SK-N-SH treated with all-trans-retinoic acid at 6 μM for 48 hours (cell line): ENCODE data around the gene OSTC.

ENCODE experiments used
- ATAC-seq: fragments of 200-7000 bp; cut with Tn5 transposase; 3 replicates; pipeline ENCODE4 v1.9.1; 2020; ENCODE audit warnings: mild to moderate bottlenecking, moderate library complexity
- ARNTL ChIP-seq: fragments of 450-650 bp; formaldehyde crosslinking; IDR thresholded peaks from 2 replicates; pipeline ENCODE4 v1.5.0; 2020; ENCODE audit warnings: low read depth, mild to moderate bottlenecking, moderate library complexity, borderline replicate concordance
- BACH2 ChIP-seq: fragments of 250-450 bp; sonication (Bioruptor Pico); IDR thresholded peaks from 2 replicates; pipeline ENCODE4 v1.9.0; 2021; ENCODE audit warnings: mild to moderate bottlenecking, borderline replicate concordance
- CSDC2 ChIP-seq: fragments of 250-450 bp; sonication (Bioruptor Pico); IDR thresholded peaks from 2 replicates; pipeline ENCODE4 v1.5.0; 2020; ENCODE audit warnings: mild to moderate bottlenecking, moderate library complexity
- ESRRG ChIP-seq: fragments of 250-450 bp; sonication (Bioruptor Pico); IDR thresholded peaks from 2 replicates; pipeline ENCODE4 v1.6.1; 2021; ENCODE audit warnings: mild to moderate bottlenecking
- GLIS3 ChIP-seq: fragments of 250-450 bp; sonication (Bioruptor Pico); IDR thresholded peaks from 2 replicates; pipeline ENCODE4 v1.5.0; 2020; ENCODE audit warnings: mild to moderate bottlenecking, moderate library complexity
- ISL1 ChIP-seq: fragments of 250-450 bp; sonication (Bioruptor Pico); IDR thresholded peaks from 2 replicates; pipeline ENCODE4 v2.1.2; 2022; ENCODE audit warnings: mild to moderate bottlenecking, moderate library complexity
- OSR1 ChIP-seq: fragments of 250-450 bp; sonication (Bioruptor Pico); IDR thresholded peaks from 2 replicates; pipeline ENCODE4 v1.8.0; 2022; ENCODE audit warnings: moderate library complexity, mild to moderate bottlenecking, inconsistent platforms
- PPARA ChIP-seq: fragments of 250-450 bp; sonication (Bioruptor Pico); IDR thresholded peaks from 2 replicates; pipeline ENCODE4 v1.5.0; 2020; ENCODE audit warnings: mild to moderate bottlenecking, borderline replicate concordance
- SNAI2 ChIP-seq: fragments of 250-450 bp; sonication (Bioruptor Pico); IDR thresholded peaks from 2 replicates; pipeline ENCODE4 v1.5.0; 2020; ENCODE audit warnings: mild to moderate bottlenecking, moderate library complexity
- TCF4 ChIP-seq: fragments of 250-450 bp; sonication (Bioruptor Pico); IDR thresholded peaks from 2 replicates; pipeline ENCODE4 v1.8.0; 2021; ENCODE audit warnings: mild to moderate bottlenecking, moderate library complexity, borderline replicate concordance
- TOX ChIP-seq: fragments of 250-450 bp; sonication (Bioruptor Pico); IDR thresholded peaks from 2 replicates; pipeline ENCODE4 v1.8.0; 2021; ENCODE audit warnings: mild to moderate bottlenecking, moderate library complexity, borderline replicate concordance
- TSHZ2 ChIP-seq: fragments of 250-450 bp; sonication (Bioruptor Pico); IDR thresholded peaks from 2 replicates; pipeline ENCODE4 v1.5.0; 2020; ENCODE audit warnings: mild to moderate bottlenecking, moderate library complexity
- ZC3H10 ChIP-seq: fragments of 250-450 bp; sonication (Bioruptor Pico); IDR thresholded peaks from 2 replicates; pipeline ENCODE4 v1.5.1; 2021; ENCODE audit warnings: mild to moderate bottlenecking, moderate library complexity
- ZFP3 ChIP-seq: fragments of 250-450 bp; sonication (Bioruptor Pico); IDR thresholded peaks from 2 replicates; pipeline ENCODE4 v1.5.0; 2020; ENCODE audit warnings: mild to moderate bottlenecking, moderate library complexity
- ZFP30 ChIP-seq: fragments of 450-650 bp; formaldehyde crosslinking; IDR thresholded peaks from 2 replicates; pipeline ENCODE4 v1.5.0; 2022; ENCODE audit warnings: mild to moderate bottlenecking, moderate library complexity
- ZNF70 ChIP-seq: fragments of 450-650 bp; formaldehyde crosslinking; IDR thresholded peaks from 2 replicates; pipeline ENCODE4 v1.5.0; 2020; ENCODE audit warnings: mild to moderate bottlenecking, moderate library complexity
- TF ChIP-seq, protein P1 (sequence below): fragments of 250-450 bp; sonication (Bioruptor Pico); IDR thresholded peaks from 2 replicates; pipeline ENCODE4 v1.8.0; 2021; ENCODE audit warnings: low read depth, mild to moderate bottlenecking, moderate library complexity, borderline replicate concordance
- TF ChIP-seq, protein P2 (sequence below): fragments of 250-450 bp; sonication (Bioruptor Pico); IDR thresholded peaks from 2 replicates; pipeline ENCODE4 v1.8.0; 2020; ENCODE audit warnings: mild to moderate bottlenecking, moderate library complexity, borderline replicate concordance
- TF ChIP-seq, protein P3 (sequence below): fragments of 250-450 bp; sonication (Bioruptor Pico); IDR thresholded peaks from 2 replicates; pipeline ENCODE4 v1.5.1; 2021; ENCODE audit warnings: mild to moderate bottlenecking, moderate library complexity

The OSTC gene

GRCh38 chr4:108644237-108644636 is 6.2 kb upstream of the OSTC start:
- peak; percentile 69 for ATAC-seq
- TF ChIP-seq ISL1 (peak; percentile 56), ZFP3 (CRISPR knock-in tag) (no peak)

- no peak for ATAC-seq
- TF ChIP-seq TCF4 (CRISPR knock-in tag) (no peak), BACH2 (CRISPR knock-in tag) (no peak)
- TF ChIP-seq, protein P1, sequence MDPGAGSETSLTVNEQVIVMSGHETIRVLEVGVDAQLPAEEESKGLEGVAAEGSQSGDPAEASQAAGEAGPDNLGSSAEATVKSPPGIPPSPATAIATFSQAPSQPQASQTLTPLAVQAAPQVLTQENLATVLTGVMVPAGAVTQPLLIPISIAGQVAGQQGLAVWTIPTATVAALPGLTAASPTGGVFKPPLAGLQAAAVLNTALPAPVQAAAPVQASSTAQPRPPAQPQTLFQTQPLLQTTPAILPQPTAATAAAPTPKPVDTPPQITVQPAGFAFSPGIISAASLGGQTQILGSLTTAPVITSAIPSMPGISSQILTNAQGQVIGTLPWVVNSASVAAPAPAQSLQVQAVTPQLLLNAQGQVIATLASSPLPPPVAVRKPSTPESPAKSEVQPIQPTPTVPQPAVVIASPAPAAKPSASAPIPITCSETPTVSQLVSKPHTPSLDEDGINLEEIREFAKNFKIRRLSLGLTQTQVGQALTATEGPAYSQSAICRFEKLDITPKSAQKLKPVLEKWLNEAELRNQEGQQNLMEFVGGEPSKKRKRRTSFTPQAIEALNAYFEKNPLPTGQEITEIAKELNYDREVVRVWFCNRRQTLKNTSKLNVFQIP = no peak
These were observed 3.7 kb upstream of the OSTC start for GRCh38 chr4:108646706-108647105.

GRCh38 chr4:108649863-108650211 is 562 bp upstream of the OSTC start:
- ATAC-seq = peak; percentile 40
- TF ChIP-seq TOX = no peak
- no peak for TF ChIP-seq ESRRG
- no peak for TF ChIP-seq OSR1 (CRISPR knock-in tag)
- no peak for TF ChIP-seq GLIS3 (CRISPR knock-in tag)
- no peak for TF ChIP-seq TSHZ2
- TF ChIP-seq ARNTL (CRISPR knock-in tag) = no peak
- TF ChIP-seq PPARA (CRISPR knock-in tag) = no peak

DNA sequence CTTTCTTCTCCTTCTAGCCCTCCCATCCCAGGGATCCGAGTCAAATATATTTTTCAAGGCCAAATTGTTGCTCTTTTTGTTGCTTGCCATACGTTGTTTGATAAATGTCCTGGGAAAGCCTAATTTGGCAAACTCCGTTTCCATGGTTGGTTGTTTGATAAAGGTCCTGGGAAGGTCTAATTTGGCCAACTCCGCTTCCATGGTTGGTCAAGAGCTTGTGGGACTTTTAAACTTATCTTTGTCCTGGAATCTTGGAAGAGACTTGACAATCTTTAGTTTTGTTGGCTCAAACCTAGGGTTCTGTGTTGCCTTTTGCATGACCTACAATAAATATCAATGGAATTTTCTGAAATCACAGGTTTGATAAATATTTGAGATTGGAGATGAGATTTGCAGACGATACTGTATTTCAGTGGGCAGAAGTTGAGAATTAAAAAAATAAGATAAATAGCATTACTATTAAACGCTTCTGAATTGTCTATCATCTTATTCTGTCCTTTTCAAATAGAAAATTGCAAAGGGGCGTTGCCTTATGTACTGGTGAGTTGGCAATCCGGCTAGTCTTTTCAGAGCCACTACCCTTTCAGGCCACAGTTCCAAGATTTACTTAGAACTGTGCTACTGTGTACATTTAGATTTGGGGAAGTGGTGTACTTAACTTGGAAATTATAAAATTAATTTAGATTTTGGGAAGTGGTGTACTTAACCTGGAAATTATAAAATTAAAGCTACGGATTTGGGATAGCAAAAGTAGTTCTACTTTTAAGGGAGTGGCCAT is 804 bp downstream of the OSTC start:
- TF ChIP-seq SNAI2 (CRISPR knock-in tag) (no peak), ZNF70 (CRISPR knock-in tag) (no peak), BACH2 (CRISPR knock-in tag) (no peak), ZC3H10 (CRISPR knock-in tag) (no peak), TOX (no peak), TSHZ2 (no peak), PPARA (CRISPR knock-in tag) (no peak), ZFP30 (CRISPR knock-in tag) (no peak), TCF4 (CRISPR knock-in tag) (no peak), ZFP3 (CRISPR knock-in tag) (no peak)
- TF ChIP-seq, all 23 proteins: peak for 0
- ATAC-seq = peak; percentile 73

DNA sequence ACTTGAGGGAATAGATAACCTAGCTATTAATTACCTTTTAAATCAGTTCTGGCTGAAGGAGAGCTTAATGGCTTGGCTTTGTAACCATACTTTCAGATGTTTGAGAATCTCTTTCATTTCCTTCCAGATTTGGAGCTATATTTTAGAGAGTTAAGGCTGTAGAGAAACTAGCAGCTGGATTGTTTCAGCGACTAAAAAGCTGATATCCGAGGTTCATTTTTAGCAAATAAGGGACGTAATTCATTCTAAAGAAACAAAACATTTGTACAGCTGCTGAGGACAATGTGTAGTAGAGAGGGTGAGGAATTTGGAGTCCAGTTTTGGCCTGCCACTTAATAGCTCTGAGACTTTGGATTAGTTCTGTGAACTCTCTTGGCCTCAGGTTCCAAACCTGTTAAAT is 12.2 kb downstream of the OSTC start:
- ATAC-seq = no peak
- TF ChIP-seq SNAI2 (CRISPR knock-in tag) (no peak), CSDC2 (no peak), TSHZ2 (no peak), TOX (no peak), ZFP30 (CRISPR knock-in tag) (no peak)
- TF ChIP-seq, protein P2, sequence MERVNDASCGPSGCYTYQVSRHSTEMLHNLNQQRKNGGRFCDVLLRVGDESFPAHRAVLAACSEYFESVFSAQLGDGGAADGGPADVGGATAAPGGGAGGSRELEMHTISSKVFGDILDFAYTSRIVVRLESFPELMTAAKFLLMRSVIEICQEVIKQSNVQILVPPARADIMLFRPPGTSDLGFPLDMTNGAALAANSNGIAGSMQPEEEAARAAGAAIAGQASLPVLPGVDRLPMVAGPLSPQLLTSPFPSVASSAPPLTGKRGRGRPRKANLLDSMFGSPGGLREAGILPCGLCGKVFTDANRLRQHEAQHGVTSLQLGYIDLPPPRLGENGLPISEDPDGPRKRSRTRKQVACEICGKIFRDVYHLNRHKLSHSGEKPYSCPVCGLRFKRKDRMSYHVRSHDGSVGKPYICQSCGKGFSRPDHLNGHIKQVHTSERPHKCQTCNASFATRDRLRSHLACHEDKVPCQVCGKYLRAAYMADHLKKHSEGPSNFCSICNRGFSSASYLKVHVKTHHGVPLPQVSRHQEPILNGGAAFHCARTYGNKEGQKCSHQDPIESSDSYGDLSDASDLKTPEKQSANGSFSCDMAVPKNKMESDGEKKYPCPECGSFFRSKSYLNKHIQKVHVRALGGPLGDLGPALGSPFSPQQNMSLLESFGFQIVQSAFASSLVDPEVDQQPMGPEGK = no peak
- TF ChIP-seq, protein P3, sequence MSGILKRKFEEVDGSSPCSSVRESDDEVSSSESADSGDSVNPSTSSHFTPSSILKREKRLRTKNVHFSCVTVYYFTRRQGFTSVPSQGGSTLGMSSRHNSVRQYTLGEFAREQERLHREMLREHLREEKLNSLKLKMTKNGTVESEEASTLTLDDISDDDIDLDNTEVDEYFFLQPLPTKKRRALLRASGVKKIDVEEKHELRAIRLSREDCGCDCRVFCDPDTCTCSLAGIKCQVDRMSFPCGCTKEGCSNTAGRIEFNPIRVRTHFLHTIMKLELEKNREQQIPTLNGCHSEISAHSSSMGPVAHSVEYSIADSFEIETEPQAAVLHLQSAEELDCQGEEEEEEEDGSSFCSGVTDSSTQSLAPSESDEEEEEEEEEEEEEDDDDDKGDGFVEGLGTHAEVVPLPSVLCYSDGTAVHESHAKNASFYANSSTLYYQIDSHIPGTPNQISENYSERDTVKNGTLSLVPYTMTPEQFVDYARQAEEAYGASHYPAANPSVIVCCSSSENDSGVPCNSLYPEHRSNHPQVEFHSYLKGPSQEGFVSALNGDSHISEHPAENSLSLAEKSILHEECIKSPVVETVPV (CRISPR knock-in tag) = no peak
